ENCODE data around the gene C1orf105.
A peak's percentile ranks its signal among the peaks of the same experiment; 100 is the strongest.
"Not testable (repeated sequence)": the region's sequence is repeated elsewhere in the genome, so short reads cannot be mapped to it uniquely, and the experiment has no call there.

C1orf105 gene

GRCh38 chr1:172423336-172423735, 2.9 kb downstream of the C1orf105 start:
- no peak for DNase-seq (ENCODE audit: low read depth in 1 of 2, low spot score in 1 of 2)

DNA sequence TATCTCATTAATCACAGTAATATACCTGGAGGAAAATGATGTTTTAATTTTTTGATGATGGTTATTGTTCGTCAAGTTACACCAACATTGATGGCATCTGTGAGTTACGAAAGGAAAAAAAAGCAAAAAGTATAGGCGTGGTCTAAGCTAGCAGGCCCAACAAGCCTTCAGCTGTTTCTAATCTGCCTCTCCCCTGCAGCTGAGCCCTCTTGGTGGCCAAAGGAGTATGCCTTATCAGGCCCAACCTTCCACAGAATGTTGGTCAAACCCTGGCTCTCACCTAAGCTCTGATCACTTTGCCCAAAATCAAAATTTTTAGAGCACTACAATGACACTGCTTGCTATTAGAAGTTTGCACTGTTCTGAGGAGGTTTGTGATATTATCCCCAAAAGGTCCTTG, 4.9 kb downstream of the C1orf105 start:
- no peak for DNase-seq (ENCODE audit: low read depth in 1 of 2, low spot score in 1 of 2)

DNA sequence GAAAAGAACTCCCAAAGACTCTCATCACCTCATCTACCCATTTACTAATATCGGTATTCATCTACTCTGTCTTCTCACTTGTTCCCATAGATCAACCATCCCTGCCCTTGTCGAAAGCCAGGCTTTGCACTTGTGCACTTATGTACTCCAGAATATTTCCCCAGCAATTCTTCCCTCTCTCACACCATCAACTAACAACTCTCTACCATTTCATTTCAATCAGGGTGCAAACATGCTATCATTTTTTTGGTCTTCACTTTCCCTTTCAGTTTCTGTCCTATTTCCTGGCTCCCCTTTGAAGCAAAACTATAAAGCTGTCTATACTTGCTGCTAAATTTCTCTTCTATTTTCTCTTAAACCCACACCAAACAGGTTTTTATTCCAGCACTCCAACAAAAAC, 6.7 kb downstream of the C1orf105 start:
- no peak for DNase-seq (ENCODE audit: low read depth in 1 of 2, low spot score in 1 of 2)

- DNase-seq (ENCODE audit: low read depth in 1 of 2, low spot score in 1 of 2), result no peak
These were observed 9.0 kb downstream of the C1orf105 start for GRCh38 chr1:172429331-172430127.

DNA sequence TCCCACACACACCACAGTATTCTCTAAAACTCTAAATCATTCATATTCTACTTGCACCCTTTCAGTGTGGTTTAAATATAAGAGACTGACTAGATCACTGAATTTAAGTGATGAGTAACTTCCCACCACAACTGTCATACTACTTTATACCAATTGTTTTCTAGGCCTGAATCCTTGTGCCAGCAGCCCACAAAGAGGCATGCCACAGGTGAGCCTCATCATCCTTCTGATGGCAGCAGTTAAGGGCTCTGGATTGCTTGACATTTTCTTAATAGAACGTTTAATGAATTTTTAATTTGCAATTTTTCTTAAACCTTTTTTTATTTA, 9.6 kb downstream of the C1orf105 start:
- DNase-seq (ENCODE audit: low read depth in 1 of 2, low spot score in 1 of 2), result no peak

GRCh38 chr1:172431204-172431603, 10.7 kb downstream of the C1orf105 start:
- DNase-seq (ENCODE audit: low read depth in 1 of 2, low spot score in 1 of 2), result no peak

DNA sequence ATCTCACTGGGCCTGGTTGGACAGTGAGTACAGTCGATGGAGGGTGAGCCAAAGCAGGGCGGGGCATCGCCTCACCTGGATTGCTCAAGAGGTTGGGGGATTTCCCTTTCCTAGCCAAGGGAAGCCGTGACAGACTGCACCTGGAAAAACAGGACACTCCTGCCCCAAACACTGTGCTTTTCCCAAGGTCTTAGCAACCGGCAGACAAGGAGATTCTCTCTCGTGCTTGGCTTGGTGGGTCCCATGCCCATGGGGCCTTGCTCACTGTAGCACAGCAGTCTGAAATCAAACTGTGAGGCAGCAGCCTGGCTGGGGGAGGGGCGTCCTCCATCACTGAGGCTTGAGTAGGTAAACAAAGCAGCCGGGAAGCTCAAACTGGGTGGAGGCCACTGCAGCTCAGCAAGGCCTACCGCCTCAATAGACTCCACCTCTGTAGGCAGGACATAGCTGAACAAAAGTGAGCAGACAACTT, 11.3 kb downstream of the C1orf105 start:
- no peak for DNase-seq (ENCODE audit: low read depth in 1 of 2, low spot score in 1 of 2)

DNA sequence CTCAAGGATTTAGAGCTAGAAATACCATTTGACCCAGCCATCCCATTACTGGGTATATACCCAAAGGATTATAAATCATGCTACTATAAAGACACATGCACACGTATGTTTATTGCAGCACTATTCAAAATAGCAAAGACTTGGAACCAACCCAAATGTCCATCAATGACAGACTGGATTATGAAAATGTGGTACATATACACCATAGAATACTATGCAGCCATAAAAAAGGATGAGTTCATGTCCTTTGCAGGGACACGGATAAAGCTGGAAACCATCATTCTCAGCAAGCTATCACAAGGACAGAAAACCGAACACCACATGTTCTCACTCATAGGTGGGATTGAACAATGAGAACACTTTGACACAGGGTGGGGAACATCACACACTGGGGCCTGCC, 16.7 kb downstream of the C1orf105 start:
- not testable (repeated sequence) for DNase-seq (ENCODE audit: low read depth in 1 of 2, low spot score in 1 of 2)

DNA sequence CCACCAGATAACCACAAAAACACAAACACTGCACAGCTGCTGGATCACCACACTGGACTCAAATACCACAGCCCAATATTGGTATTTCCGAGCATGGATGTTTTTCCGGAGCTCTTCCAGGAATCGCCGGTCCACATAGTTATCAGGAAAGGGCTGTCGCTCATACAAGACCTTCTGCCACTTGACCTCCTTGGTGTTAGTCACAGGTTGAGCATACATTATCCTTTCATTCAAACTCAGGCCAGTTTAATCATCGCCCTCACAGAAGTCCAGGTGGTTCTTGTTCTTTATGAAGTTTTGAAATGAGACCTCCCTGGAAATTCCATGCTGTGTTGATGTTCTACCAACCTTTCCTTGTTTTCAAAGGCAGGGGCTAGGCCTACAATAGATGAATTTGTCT, 21.9 kb downstream of the C1orf105 start:
- DNase-seq (ENCODE audit: low read depth in 1 of 2, low spot score in 1 of 2), result no peak

DNA sequence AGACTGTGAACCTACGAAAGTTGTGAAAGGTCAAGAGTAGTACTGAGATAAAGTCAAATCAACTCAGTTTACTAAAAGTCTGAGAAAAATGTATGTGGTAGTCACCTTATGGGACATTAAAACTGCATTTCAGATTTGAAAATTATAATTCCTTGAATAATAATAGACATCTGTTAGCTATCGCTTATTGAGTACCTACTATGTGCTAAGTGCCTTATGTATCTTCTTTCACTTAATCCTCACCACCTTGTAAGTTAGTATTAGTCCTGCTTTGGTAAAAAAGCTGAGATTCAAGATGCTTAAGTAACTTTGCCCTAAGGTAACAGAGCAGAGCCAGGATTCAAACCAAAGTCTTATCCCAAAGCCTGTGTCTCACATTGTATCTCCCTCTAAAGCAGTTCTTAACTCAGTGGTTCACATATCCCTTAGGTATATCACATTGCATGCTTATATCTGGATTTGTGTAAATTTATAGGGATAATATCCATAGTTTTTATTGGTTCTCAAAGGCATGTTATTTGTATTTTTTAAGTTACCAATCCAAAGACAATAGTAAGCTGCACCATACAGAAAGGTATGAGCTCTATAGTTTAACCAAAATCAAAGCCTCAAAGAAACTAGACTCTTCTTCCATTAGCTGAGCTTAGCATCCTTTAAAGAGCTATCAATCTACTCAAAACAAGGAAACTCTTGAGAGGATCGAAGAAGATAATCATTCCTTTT, 22.5 kb downstream of the C1orf105 start:
- no peak for DNase-seq (ENCODE audit: low read depth in 1 of 2, low spot score in 1 of 2)

DNA sequence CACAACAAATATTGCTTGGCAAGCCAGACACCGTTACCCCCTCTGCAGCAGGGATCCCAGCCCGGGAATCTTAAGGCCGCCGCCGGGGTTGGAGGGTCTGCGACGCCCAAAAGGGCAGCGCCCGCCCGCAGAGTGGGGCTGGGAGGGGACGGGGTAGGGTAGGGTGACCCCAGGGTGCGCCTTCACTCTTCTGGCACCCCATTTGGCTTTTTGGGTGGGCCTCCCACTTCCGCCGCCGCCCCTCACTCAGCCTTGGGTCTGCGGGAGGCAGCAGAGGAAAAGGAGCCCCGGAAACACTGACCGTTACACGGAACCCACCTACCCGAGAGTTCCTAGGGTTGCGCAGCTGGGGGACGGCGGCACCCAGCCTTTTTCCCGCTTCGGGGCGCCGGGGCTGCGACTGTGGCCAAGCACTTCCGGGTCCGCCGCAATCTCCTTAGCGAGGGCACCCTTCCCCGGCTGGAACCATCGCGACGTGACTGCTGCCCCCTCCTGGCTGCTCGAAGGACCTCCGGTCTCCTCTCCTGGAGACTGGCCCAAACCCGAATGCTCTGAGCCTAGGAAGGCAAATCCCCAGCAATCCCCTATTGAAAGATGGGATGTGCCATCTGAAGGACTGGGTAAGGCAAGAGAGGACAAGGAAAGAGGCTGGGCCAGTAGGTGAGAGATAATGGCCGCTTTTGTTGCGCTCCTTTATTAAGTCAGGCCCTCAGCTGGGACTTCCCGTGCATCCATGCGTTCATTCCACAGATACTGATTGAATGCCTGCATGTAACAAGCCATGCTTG, 23.4 kb downstream of the C1orf105 start, which contains the start of gene PIGC:
PIGC (minus strand) TSS at position 404 of the 788 bp plus-strand sequence. CDS start 1,447 bp downstream, outside the sequence.
- peak; percentile 77 to 87 for DNase-seq (ENCODE audit: low read depth in 1 of 2, low spot score in 1 of 2)

- no peak for DNase-seq (ENCODE audit: low read depth in 1 of 2, low spot score in 1 of 2)
These were observed 26.1 kb downstream of the C1orf105 start for GRCh38 chr1:172446547-172446946.

- DNase-seq (ENCODE audit: low read depth in 1 of 2, low spot score in 1 of 2), result no peak
These were observed 27.2 kb downstream of the C1orf105 start for GRCh38 chr1:172447641-172448040.

GRCh38 chr1:172448995-172449584, 28.6 kb downstream of the C1orf105 start:
- DNase-seq (ENCODE audit: low read depth in 1 of 2, low spot score in 1 of 2), result no peak

- DNase-seq (ENCODE audit: low read depth in 1 of 2, low spot score in 1 of 2), result no peak
These were observed 29.4 kb downstream of the C1orf105 start for GRCh38 chr1:172449585-172450523.

- no peak for DNase-seq (ENCODE audit: low read depth in 1 of 2, low spot score in 1 of 2)
These were observed 30.0 kb downstream of the C1orf105 start for GRCh38 chr1:172450524-172450885.

DNA sequence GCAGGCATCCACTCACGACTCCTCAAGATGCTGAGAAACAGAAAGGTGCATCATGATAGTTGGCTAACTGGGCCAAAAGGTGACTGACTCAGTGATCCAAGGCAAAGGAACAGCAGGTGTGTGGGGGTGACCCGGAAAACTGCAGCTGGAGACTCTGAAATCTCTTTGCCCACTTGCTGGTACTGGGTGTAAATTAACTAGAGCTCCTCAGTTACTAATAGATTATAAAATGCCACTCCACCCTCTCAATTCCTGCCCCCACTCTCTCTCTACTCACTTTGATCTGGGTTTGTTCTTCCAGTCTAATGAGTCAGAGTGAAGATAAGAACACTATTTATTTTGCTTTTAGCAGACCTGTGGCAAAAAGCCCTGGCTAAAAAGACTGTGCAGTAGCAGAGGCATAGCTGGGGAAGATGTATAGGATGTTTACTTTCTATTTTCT, 30.5 kb downstream of the C1orf105 start:
- no peak for DNase-seq (ENCODE audit: low read depth in 1 of 2, low spot score in 1 of 2)

DNA sequence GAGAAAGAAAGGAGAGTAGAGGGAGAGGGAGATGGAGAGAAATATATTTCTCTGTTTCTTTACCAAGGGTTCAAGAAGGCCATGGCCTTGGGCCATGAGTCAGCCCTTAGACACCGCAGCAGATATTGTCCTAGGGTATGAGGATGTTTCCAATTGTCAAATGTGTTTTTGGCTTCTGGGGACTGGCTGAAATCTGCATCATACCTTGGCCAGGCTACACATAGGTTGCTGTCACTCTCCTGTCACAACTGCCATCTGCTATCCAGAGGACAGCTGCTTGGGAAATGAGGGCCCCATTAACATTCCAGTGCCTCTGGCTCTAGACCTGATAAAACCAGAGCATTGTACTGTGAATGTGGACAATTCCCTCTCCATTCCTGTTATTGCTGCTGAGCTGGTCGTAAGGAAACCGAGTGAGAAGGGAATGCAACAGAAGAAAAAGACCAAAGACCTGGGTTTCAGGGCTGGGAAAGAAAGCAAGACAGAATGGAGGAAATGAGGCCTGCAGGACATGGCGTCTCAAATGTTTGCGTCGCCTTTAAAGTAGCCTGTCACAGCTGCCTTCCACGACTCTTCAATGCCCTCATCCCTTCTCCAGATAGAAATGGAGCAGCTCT, 32.2 kb downstream of the C1orf105 start:
- no peak for DNase-seq (ENCODE audit: low read depth in 1 of 2, low spot score in 1 of 2)

GRCh38 chr1:172453153-172453545, 32.7 kb downstream of the C1orf105 start:
- no peak for DNase-seq (ENCODE audit: low read depth in 1 of 2, low spot score in 1 of 2)

- no peak for DNase-seq (ENCODE audit: low read depth in 1 of 2, low spot score in 1 of 2)
These were observed 33.1 kb downstream of the C1orf105 start for GRCh38 chr1:172453607-172454006.
